GM19467 (cell line): Measurements from ENCODE around the gene DHX29.
"Not testable (repeated sequence)": the region's sequence is repeated elsewhere in the genome, so short reads cannot be mapped to it uniquely, and the experiment has no call there.

Experiments used
- ATAC-seq: cut with Tn5 transposase; IDR thresholded peaks from one replicate; pipeline ENCODE4 v1.9.1; 2021; ENCODE audit warnings: mild to moderate bottlenecking, moderate library complexity; ENCODE audit not compliant: unreplicated experiment

The DHX29 gene

GRCh38 chr5:55307383-55308253 lies at the start of gene DHX29, which contains the start of gene MTREX:
Gene DHX29, minus strand, starts transcription at chr5:55307694. Its CDS starts 121 bp downstream, at chr5:55307573.
Gene MTREX, plus strand, starts transcription at chr5:55307989. Its CDS starts 25 bp downstream, at chr5:55308014.
- peak; percentile 92 for ATAC-seq

GRCh38 chr5:55356896-55357295 lies 49.4 kb upstream of the DHX29 start:
- ATAC-seq, result no peak

GRCh38 chr5:55350754-55351153 lies 43.3 kb upstream of the DHX29 start:
- no peak for ATAC-seq

- ATAC-seq, result no peak
These were observed 40.3 kb upstream of the DHX29 start for GRCh38 chr5:55347786-55348185.

GRCh38 chr5:55345327-55345726 lies 37.8 kb upstream of the DHX29 start:
- no peak for ATAC-seq

GRCh38 chr5:55344392-55344992 lies 37.0 kb upstream of the DHX29 start:
- ATAC-seq, result no peak

- no peak for ATAC-seq
These were observed 36.1 kb upstream of the DHX29 start for GRCh38 chr5:55343609-55344008.

GRCh38 chr5:55343107-55343506 lies 35.6 kb upstream of the DHX29 start:
- ATAC-seq, result no peak

- peak; percentile 47 for ATAC-seq
These were observed 31.3 kb upstream of the DHX29 start for GRCh38 chr5:55338810-55339243.

GRCh38 chr5:55338092-55338613 lies 30.7 kb upstream of the DHX29 start:
- ATAC-seq, result no peak

- no peak for ATAC-seq
These were observed 26.3 kb upstream of the DHX29 start for GRCh38 chr5:55333811-55334210.

GRCh38 chr5:55333017-55333416 lies 25.5 kb upstream of the DHX29 start:
- no peak for ATAC-seq

GRCh38 chr5:55331321-55331720 lies 23.8 kb upstream of the DHX29 start:
- ATAC-seq, result no peak

- no peak for ATAC-seq
These were observed 19.8 kb upstream of the DHX29 start for GRCh38 chr5:55327281-55327680.

GRCh38 chr5:55325621-55326020 lies 18.1 kb upstream of the DHX29 start:
- ATAC-seq, result no peak

GRCh38 chr5:55324815-55325418 lies 17.4 kb upstream of the DHX29 start:
- ATAC-seq, result no peak

- no peak for ATAC-seq
These were observed 16.5 kb upstream of the DHX29 start for GRCh38 chr5:55324006-55324405.

GRCh38 chr5:55320571-55320970 lies 13.1 kb upstream of the DHX29 start:
- no peak for ATAC-seq

GRCh38 chr5:55319491-55319890 lies 12.0 kb upstream of the DHX29 start:
- no peak for ATAC-seq

- ATAC-seq, result not testable (repeated sequence)
These were observed 10.7 kb upstream of the DHX29 start for GRCh38 chr5:55318237-55318636.

GRCh38 chr5:55316837-55317236 lies 9.3 kb upstream of the DHX29 start:
- ATAC-seq, result no peak
